Panc1 (cell line): ENCODE data around the gene DDA1. TPM values are rescaled to one million over a fixed set of nuclear protein-coding genes. Genes with fewer than 3 reads are reported as not detected.

ENCODE experiments used
- ATAC-seq: fragments of 200-7000 bp; cut with Tn5 transposase; 2 replicates; pipeline ENCODE4 v1.9.1; 2020; ENCODE audit warnings: mild to moderate bottlenecking, moderate library complexity
- BruUV-seq: library from RNA; stranded (reverse); fragments of 400-500 nt; replicated peaks from 2 replicates; lab custom pipeline; 2021; lab: Mats Ljungman, UMichigan
- CTCF ChIA-PET: fragments of 300-600 bp; sonication (Branson Sonifier 250); formaldehyde crosslinking; loops from one replicate; lab custom pipeline; 2022; ENCODE audit warnings: antibody characterized with exemption; lab: Charles Lee
- POLR2A ChIA-PET: fragments of 300-600 bp; sonication (Branson Sonifier 250); formaldehyde crosslinking; loops from one replicate; lab custom pipeline; 2022; ENCODE audit warnings: antibody characterized with exemption; lab: Charles Lee
- DNase-seq: peaks from one replicate; pipeline ENCODE4 v3.0.0-alpha.2; 2010; ENCODE audit warnings: low read depth, low spot score
- H3K27ac ChIP-seq: 2 replicates; pipeline ENCODE4 v1.5.1; 2011; ENCODE audit warnings: mild to moderate bottlenecking, low read length, inconsistent platforms
- H3K27me3 ChIP-seq: fragments of 200-500 bp; sonication (Bioruptor generic); 2 replicates; pipeline ENCODE4 v1.6.0; 2014; ENCODE audit warnings: low read length, inconsistent platforms; ENCODE audit not compliant: control insufficient read depth, insufficient read depth
- H3K36me3 ChIP-seq: fragments of 200-500 bp; sonication (Bioruptor generic); 2 replicates; pipeline ENCODE4 v1.5.1; 2014; ENCODE audit warnings: inconsistent platforms, mild to moderate bottlenecking, low read length, moderate library complexity; ENCODE audit not compliant: control insufficient read depth, insufficient read depth
- H3K4me1 ChIP-seq: 2 replicates; pipeline ENCODE4 v1.5.1; 2011; ENCODE audit warnings: inconsistent platforms, mild to moderate bottlenecking, low read length, moderate library complexity; ENCODE audit not compliant: control insufficient read depth, insufficient read depth
- H3K4me3 ChIP-seq, 2 experiments: 2 replicates each; pipeline ENCODE4 v1.5.1; 2011 to 2012; ENCODE audit warnings: low read depth in 2 of 2, low read length in 2 of 2, mild to moderate bottlenecking in 2 of 2, inconsistent platforms in 1 of 2, moderate library complexity in 1 of 2
- H3K9me3 ChIP-seq: fragments of 200-500 bp; sonication (Bioruptor generic); 2 replicates; pipeline ENCODE4 v1.5.1; 2014; ENCODE audit warnings: low read depth, mild to moderate bottlenecking, inconsistent platforms, low read length, moderate library complexity; ENCODE audit not compliant: control insufficient read depth, insufficient read depth
- POLR2AphosphoS5 ChIP-seq: IDR thresholded peaks from 2 replicates; pipeline ENCODE4 v1.6.1; 2012; ENCODE audit warnings: mild to moderate bottlenecking, low read depth, low read length, moderate library complexity
- SIN3A ChIP-seq: IDR thresholded peaks from 2 replicates; pipeline ENCODE4 v1.6.1; 2012; ENCODE audit warnings: low read depth, mild to moderate bottlenecking, low read length, moderate library complexity, borderline replicate concordance; ENCODE audit not compliant: insufficient read depth
- TCF7L2 ChIP-seq: IDR thresholded peaks from 2 replicates; pipeline ENCODE4 v1.6.1; 2011; ENCODE audit warnings: mild to moderate bottlenecking, low read depth, low read length, inconsistent platforms
- in situ Hi-C: cut with HindIII; loops from 2 replicates; pipeline ENCODE4 v1.10.0; 2016; ENCODE audit warnings: low sequenced_read_pairs, low pct_unique_long_range_greater_than_20kb
- intact Hi-C: fragments of 100-400 bp; cut with micrococcal nuclease; formaldehyde crosslinking; loops from one replicate; pipeline ENCODE4 v1.10.0; 2022; ENCODE audit not compliant: unreplicated experiment
- total RNA-seq: library from RNA; stranded (reverse); gene quantifications from one replicate; pipeline ENCODE4 v1.2.1, GENCODE V29; 2021; ENCODE audit not compliant: unreplicated experiment
- TF ChIP-seq, protein P1 (sequence below): fragments of 450-650 bp; IDR thresholded peaks from 2 replicates; pipeline ENCODE4 v1.5.1; 2017; ENCODE audit warnings: mild to moderate bottlenecking
- TF ChIP-seq, protein P2 (sequence below), 2 experiments: IDR thresholded peaks; 2 replicates each; pipeline ENCODE4 v1.6.1; 2011 to 2012; ENCODE audit warnings: low read depth in 2 of 2, control low read depth in 1 of 2, low read length in 1 of 2, mild to moderate bottlenecking in 1 of 2, moderate library complexity in 1 of 2; ENCODE audit not compliant: insufficient read depth in 1 of 2

The DDA1 gene
- total RNA-seq, 1 experiment from 2014 or later = 56.0 TPM

DNA sequence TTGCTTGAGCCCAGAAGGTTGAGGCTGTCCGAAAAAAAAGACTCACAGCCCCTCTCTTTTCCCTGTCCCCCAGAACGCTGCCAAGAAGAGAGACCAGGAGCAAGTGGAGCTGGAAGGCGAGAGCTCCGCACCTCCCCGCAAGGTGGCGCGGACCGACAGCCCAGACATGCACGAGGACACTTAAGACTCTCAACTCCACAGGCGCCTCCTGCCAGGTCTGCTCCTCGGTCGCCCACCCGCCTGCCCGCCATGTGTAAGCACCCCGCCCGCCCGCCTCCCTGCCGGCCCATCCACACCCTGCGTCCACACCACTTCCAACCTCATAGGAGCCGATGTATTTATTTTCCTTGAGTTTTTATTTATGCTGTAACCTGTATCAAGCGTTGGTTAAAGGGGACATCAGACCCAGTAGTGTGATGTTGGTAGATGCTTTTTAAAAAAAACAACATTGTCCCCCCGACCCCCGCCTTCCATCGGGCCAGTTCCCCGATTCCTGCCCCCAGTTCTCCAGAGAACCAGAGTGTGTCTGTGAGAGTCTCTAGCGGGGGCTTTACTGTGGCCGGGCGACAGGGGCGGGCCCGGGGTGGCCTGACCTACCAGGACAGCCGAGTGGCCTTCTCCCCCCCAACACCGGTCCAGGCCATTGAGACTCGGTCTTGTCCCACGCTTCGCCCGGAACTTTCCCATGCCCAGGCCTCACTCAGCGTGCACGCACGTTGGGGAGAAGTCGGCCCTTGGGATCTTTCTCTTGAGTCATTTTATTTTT, 10.3 kb downstream of the DDA1 start:
- no peak overlapping the region for H3K27ac ChIP-seq
- no peak overlapping the region for H3K4me3 ChIP-seq
- BruUV-seq = no TSS peak
- no peaks in the 10 kb centered on the region for H3K9me3 ChIP-seq
- no peaks in the 10 kb centered on the region for H3K27me3 ChIP-seq
- TF ChIP-seq SIN3A (no peak), POLR2AphosphoS5 (no peak), TCF7L2 (no peak)
- TF ChIP-seq, protein P1, sequence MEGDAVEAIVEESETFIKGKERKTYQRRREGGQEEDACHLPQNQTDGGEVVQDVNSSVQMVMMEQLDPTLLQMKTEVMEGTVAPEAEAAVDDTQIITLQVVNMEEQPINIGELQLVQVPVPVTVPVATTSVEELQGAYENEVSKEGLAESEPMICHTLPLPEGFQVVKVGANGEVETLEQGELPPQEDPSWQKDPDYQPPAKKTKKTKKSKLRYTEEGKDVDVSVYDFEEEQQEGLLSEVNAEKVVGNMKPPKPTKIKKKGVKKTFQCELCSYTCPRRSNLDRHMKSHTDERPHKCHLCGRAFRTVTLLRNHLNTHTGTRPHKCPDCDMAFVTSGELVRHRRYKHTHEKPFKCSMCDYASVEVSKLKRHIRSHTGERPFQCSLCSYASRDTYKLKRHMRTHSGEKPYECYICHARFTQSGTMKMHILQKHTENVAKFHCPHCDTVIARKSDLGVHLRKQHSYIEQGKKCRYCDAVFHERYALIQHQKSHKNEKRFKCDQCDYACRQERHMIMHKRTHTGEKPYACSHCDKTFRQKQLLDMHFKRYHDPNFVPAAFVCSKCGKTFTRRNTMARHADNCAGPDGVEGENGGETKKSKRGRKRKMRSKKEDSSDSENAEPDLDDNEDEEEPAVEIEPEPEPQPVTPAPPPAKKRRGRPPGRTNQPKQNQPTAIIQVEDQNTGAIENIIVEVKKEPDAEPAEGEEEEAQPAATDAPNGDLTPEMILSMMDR = no peak
- TF ChIP-seq, protein P2, sequence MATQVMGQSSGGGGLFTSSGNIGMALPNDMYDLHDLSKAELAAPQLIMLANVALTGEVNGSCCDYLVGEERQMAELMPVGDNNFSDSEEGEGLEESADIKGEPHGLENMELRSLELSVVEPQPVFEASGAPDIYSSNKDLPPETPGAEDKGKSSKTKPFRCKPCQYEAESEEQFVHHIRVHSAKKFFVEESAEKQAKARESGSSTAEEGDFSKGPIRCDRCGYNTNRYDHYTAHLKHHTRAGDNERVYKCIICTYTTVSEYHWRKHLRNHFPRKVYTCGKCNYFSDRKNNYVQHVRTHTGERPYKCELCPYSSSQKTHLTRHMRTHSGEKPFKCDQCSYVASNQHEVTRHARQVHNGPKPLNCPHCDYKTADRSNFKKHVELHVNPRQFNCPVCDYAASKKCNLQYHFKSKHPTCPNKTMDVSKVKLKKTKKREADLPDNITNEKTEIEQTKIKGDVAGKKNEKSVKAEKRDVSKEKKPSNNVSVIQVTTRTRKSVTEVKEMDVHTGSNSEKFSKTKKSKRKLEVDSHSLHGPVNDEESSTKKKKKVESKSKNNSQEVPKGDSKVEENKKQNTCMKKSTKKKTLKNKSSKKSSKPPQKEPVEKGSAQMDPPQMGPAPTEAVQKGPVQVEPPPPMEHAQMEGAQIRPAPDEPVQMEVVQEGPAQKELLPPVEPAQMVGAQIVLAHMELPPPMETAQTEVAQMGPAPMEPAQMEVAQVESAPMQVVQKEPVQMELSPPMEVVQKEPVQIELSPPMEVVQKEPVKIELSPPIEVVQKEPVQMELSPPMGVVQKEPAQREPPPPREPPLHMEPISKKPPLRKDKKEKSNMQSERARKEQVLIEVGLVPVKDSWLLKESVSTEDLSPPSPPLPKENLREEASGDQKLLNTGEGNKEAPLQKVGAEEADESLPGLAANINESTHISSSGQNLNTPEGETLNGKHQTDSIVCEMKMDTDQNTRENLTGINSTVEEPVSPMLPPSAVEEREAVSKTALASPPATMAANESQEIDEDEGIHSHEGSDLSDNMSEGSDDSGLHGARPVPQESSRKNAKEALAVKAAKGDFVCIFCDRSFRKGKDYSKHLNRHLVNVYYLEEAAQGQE (IDR thresholded peaks at IDR 0.05; ENCODE audit: insufficient read depth in 1 of 2, low read depth in 2 of 2, low read length in 1 of 2) = no peak
- DNase-seq (no peak), ATAC-seq (no peak)
- no peaks in the 10 kb centered on the region for H3K4me1 ChIP-seq
- no peaks in the 10 kb centered on the region; the same call in 1 of the 2 replicates for H3K36me3 ChIP-seq
- CTCF ChIA-PET = no interaction called here
- in situ Hi-C loops = no loop called here
- POLR2A ChIA-PET = no interaction called here
- intact Hi-C loops = no loop called here

DNA sequence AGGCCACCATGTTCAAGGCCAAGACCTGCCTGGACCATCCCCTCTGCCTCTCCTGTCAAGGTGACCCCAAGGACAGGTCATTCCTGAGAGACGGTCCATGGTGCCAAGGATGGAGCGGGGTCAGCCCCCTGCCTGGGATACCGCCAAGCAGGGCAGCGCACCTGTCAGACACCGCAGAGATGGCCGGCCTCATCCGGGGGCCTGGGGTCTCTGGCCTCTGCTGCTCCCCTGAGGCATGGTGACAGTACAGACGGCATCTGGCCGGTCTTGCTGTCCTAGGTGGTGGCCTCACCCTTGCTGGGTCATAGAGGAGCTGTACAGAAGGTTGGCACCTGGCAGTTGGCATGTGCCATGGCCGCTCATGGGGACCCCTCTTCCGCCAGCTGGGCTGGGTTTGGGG, 11.1 kb downstream of the DDA1 start:
- intact Hi-C loops (no loop called here), in situ Hi-C loops (no loop called here)
- ChIA-PET POLR2A (no interaction called here), CTCF (no interaction called here)
- H3K9me3 ChIP-seq = no peaks in the 10 kb centered on the region
- no peak overlapping the region for H3K27ac ChIP-seq
- no peaks in the 10 kb centered on the region for H3K36me3 ChIP-seq
- H3K4me3 ChIP-seq = no peak overlapping the region
- H3K27me3 ChIP-seq = no peaks in the 10 kb centered on the region
- ATAC-seq = no peak
- no peaks in the 10 kb centered on the region for H3K4me1 ChIP-seq
- no peak for DNase-seq
- BruUV-seq = no TSS peak
- TF ChIP-seq, protein P2 (IDR thresholded peaks at IDR 0.05; ENCODE audit: insufficient read depth in 1 of 2, low read depth in 2 of 2, low read length in 1 of 2) = no peak
- no peak for TF ChIP-seq POLR2AphosphoS5
- no peak for TF ChIP-seq TCF7L2
- TF ChIP-seq, protein P1 = no peak
- TF ChIP-seq SIN3A = no peak
